Peyer's patch (tissue), 4 donors: ENCODE measurements around the gene UQCRQ. TPM values are rescaled to one million over a fixed set of nuclear protein-coding genes. Genes with fewer than 3 reads are reported as not detected.

Experiments used
- DNase-seq, 3 donors: peaks; one replicate each; pipeline ENCODE4 v3.0.0-alpha.2; 2017 to 2019
- H3K27ac ChIP-seq, 4 donors: fragments of 200-600 bp; sonication (generic); one replicate each; pipeline ENCODE4 v1.5.1; 2016 to 2019
- H3K27me3 ChIP-seq, 2 donors: fragments of 200-600 bp; sonication (generic); one replicate each; pipeline ENCODE4 v1.5.1; 2019
- H3K36me3 ChIP-seq, 3 donors: fragments of 200-600 bp; sonication (generic); one replicate each; pipeline ENCODE4 v1.5.1; 2016 to 2019
- H3K4me1 ChIP-seq, 4 donors: fragments of 200-600 bp; sonication (generic); one replicate each; pipeline ENCODE4 v1.5.1; 2016 to 2019
- H3K4me3 ChIP-seq, 4 donors: fragments of 200-600 bp; sonication (generic); 1 replicate in 3 of 4; 2 replicates in 1 of 4; pipeline ENCODE4 v1.5.1; 2016 to 2019; ENCODE audit warnings: mild to moderate bottlenecking in 1 of 4
- H3K9me3 ChIP-seq, 4 donors: fragments of 200-600 bp; sonication (generic); one replicate each; pipeline ENCODE4 v1.5.1; 2016 to 2019; ENCODE audit warnings: mild to moderate bottlenecking in 1 of 4
- POLR2A ChIP-seq, 2 donors: fragments of 450-650 bp; IDR thresholded peaks; one replicate each; pipeline ENCODE4 v1.5.1; 2017; ENCODE audit warnings: antibody characterized with exemption in 2 of 2, mild to moderate bottlenecking in 2 of 2, moderate library complexity in 2 of 2
- total RNA-seq, 4 donors: library from RNA; depleted of rRNA; stranded (reverse); fragments of >200 nt; gene quantifications; one replicate each; pipeline ENCODE4 v1.1.0, GENCODE V29; 2016
- TF ChIP-seq, protein P1 (sequence below), 6 experiments: fragments of 450-650 bp in 4 of 6; fragments of 200-600 bp in 2 of 6; sonication (generic) in 1 of 6; IDR thresholded peaks; one replicate each; pipeline ENCODE4 v1.5.1; 2017 to 2019; ENCODE audit warnings: antibody characterized with exemption in 6 of 6, mild to moderate bottlenecking in 3 of 6, moderate library complexity in 1 of 6

UQCRQ gene
- total RNA-seq, 4 donors from 2014 or later = 71.8 to 366 (median 196) TPM

DNA sequence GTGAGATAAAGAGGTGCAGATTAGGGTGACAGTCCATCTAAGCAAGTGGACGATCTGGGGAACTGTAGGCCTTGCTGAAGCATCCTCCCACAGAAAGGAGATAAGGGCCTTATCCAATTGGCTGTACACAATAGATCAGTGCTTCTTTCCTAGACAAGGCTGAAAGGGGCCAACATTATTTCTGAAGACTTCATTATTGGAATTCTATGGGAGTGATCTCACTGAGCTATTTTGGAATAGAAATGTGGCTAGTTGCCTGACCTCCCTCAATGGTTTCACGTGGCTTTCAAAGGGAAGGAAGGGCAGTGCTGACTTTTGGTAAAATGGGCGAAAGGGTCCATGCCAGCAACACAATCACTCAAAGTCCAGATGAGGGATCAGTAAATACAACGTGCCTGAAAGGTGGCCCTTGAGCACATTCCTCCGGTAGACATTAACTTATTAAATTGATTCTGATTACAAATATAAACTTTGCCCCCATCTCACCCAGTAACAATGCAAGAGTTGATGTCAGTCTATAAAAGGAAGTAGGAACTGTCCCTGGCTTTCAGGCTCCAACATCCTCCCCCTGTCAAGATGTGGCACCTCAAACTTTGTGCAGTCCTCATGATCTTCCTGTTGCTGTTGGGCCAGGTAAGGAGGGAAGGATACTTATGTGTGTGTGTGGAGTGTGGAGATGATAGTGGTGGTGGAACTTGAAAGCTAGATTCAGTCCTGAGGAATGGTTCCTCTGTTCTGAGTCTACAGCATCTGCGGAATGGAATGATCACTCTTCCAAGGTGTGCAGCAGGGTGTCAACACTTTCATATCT lies 6.9 kb downstream of the UQCRQ start, which contains the start of gene LEAP2:
Gene LEAP2, plus strand, starts transcription at position 550 of the 811 bp plus-strand sequence. Its CDS starts 27 bp downstream, at position 577.
- Histone ChIP-seq H3K4me1 (peaks cover 0 to 13% (median 2%) of the 10 kb centered on the region in 4 donors), H3K36me3 (peaks cover 0 to 53% (median 0%) of the 10 kb centered on the region in 3 donors), H3K27ac (peak within 1 kb of the TSS in 3 of 4 donors; percentile 34 to 86 (median 77)), H3K4me3 (peak within 1 kb of the TSS in 3 of 4 donors; percentile 7 to 48 (median 37)), H3K27me3 (no peaks in the 10 kb centered on the region), H3K9me3 (no peaks in the 10 kb centered on the region)
- TF ChIP-seq POLR2A (IDR thresholded peaks at IDR 0.05) = peak; percentile 87 to 90
- TF ChIP-seq, protein P1, sequence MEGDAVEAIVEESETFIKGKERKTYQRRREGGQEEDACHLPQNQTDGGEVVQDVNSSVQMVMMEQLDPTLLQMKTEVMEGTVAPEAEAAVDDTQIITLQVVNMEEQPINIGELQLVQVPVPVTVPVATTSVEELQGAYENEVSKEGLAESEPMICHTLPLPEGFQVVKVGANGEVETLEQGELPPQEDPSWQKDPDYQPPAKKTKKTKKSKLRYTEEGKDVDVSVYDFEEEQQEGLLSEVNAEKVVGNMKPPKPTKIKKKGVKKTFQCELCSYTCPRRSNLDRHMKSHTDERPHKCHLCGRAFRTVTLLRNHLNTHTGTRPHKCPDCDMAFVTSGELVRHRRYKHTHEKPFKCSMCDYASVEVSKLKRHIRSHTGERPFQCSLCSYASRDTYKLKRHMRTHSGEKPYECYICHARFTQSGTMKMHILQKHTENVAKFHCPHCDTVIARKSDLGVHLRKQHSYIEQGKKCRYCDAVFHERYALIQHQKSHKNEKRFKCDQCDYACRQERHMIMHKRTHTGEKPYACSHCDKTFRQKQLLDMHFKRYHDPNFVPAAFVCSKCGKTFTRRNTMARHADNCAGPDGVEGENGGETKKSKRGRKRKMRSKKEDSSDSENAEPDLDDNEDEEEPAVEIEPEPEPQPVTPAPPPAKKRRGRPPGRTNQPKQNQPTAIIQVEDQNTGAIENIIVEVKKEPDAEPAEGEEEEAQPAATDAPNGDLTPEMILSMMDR (IDR thresholded peaks at IDR 0.05) = peak in 1 of 6 experiments; percentile 20
- DNase-seq = peak in 1 of 3 donors; percentile 54

DNA sequence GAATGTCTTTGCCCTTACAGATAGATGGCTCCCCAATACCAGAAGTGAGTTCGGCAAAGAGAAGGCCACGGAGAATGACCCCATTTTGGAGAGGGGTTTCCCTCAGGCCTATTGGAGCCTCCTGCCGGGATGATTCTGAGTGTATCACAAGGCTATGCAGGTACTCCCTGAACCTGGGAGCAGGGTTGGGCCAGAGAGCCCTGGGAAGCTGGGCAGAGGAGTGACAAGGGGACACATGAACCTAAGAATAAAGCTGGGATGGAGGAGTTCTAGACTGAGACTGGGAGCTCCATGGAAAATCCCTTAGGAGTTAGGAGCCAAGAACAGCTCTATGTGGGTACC lies 7.5 kb downstream of the UQCRQ start:
- no peak for TF ChIP-seq POLR2A (IDR thresholded peaks at IDR 0.05)
- TF ChIP-seq, protein P1 (IDR thresholded peaks at IDR 0.05) = no peak
- H3K27me3 ChIP-seq = no peaks in the 10 kb centered on the region
- H3K27ac ChIP-seq = peak overlapping the region in 3 of 4 donors; percentile 34 to 86 (median 77)
- H3K9me3 ChIP-seq = no peaks in the 10 kb centered on the region
- H3K4me1 ChIP-seq = peaks cover 0 to 11% (median 2%) of the 10 kb centered on the region in 4 donors
- peaks cover 0 to 47% (median 0%) of the 10 kb centered on the region in 3 donors for H3K36me3 ChIP-seq
- peak in 1 of 3 donors; percentile 49 for DNase-seq
- H3K4me3 ChIP-seq = peak overlapping the region in 3 of 4 donors; percentile 7 to 48 (median 37)

DNA sequence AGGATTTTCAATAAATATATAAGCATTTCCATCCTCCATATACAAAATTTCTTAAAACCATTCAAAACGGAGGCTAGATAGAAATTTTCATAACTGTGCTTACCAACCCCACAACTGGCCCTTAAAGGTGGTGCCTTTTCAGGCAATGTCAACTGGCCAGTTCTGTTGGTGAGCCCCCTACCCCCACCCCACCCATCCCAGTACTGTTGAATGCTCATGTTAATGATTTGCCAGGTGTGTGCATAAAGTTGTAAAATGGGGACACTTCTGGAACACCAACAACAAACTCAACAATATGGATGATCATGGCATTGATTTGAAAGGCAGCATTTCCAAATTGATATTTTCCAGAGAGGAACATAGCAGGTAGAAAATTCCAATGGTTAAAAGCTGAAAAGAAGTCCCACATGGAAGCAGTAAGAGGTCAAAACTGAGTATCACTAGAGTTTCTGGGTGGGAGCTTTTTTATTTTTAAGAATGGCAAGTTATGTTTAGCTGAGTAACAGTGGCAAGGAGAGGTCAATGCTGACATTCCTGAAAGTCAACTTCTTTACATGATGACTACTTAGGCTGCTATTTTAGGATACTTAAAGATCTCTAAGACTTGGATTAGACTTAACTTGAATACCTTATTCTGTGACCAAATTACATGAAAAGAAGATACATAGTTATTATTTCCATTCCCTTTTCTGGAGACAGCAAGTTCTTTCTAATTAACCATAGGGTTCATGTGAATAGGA lies 9.7 kb downstream of the UQCRQ start:
- DNase-seq = no peak
- no peaks in the 10 kb centered on the region for H3K9me3 ChIP-seq
- peaks cover 0 to 48% (median 0%) of the 10 kb centered on the region in 3 donors for H3K36me3 ChIP-seq
- H3K4me1 ChIP-seq = peaks cover 0 to 11% (median 2%) of the 10 kb centered on the region in 4 donors
- no peak overlapping the region for H3K4me3 ChIP-seq
- H3K27ac ChIP-seq = no peak overlapping the region
- no peaks in the 10 kb centered on the region for H3K27me3 ChIP-seq
- TF ChIP-seq POLR2A (IDR thresholded peaks at IDR 0.05) = no peak
- TF ChIP-seq, protein P1 (IDR thresholded peaks at IDR 0.05) = no peak

DNA sequence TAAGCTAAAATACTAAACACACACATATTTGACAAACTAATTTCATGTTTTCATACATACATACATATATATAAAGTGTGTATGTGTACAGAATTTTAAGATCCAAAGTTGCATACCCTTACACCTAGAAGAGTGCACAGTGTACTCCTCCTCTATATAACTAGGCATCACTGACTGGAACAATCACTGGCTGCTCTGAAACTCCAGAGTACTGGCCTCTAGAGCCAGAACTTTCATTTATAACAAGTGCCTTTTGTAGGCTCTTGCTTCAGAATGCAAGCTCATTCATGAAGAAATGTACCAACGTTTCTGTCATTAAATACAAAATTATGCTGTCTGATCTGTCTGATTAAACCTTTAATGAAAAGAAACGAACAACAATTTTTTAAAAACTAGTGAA lies 11.0 kb downstream of the UQCRQ start:
- DNase-seq = no peak
- H3K4me3 ChIP-seq = no peak overlapping the region
- H3K9me3 ChIP-seq = no peaks in the 10 kb centered on the region
- no peak overlapping the region for H3K27ac ChIP-seq
- H3K4me1 ChIP-seq = peaks cover 0 to 7% (median 0%) of the 10 kb centered on the region in 4 donors
- no peaks in the 10 kb centered on the region for H3K27me3 ChIP-seq
- no peak for TF ChIP-seq POLR2A (IDR thresholded peaks at IDR 0.05)
- TF ChIP-seq, protein P1 (IDR thresholded peaks at IDR 0.05) = no peak
- H3K36me3 ChIP-seq = peaks cover 0 to 61% (median 0%) of the 10 kb centered on the region in 3 donors

DNA sequence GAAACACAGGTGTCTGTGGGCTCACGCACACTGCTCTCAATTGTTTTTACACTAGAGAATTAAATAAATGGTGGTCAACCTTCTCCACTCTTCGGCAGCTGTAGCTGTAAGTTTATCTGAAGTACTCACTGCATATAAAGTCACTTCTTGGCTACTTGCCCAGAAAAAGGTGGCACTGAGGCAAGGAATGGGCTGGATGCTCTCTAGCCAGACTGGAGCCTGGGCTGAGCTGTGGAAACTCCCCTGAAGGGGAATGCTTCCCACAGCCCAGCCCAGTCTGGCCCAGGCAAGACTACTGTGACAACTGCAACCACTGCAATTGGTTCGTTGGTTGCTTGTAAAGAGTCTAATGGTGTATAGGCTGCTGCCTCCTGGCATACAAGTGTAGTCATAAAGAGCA lies 11.5 kb downstream of the UQCRQ start:
- no peaks in the 10 kb centered on the region for H3K9me3 ChIP-seq
- no peak overlapping the region for H3K4me3 ChIP-seq
- H3K36me3 ChIP-seq = peaks cover 0 to 66% (median 0%) of the 10 kb centered on the region in 3 donors
- H3K27ac ChIP-seq = peak overlapping the region in 2 of 4 donors; percentile 3 to 36
- peaks cover 0 to 3% (median 0%) of the 10 kb centered on the region in 4 donors for H3K4me1 ChIP-seq
- no peaks in the 10 kb centered on the region for H3K27me3 ChIP-seq
- DNase-seq = peak in 1 of 3 donors; percentile 58
- no peak for TF ChIP-seq POLR2A (IDR thresholded peaks at IDR 0.05)
- TF ChIP-seq, protein P1 (IDR thresholded peaks at IDR 0.05) = no peak
